ENCODE data around the gene GIPC1. TPM values are rescaled to one million over a fixed set of nuclear protein-coding genes. Genes with fewer than 3 reads are reported as not detected.
A peak's percentile ranks its signal among the peaks of the same experiment; 100 is the strongest.

The GIPC1 gene
- 10 to 100 TPM; 33.7 to 64.5 (median 41.8) TPM for total RNA-seq
- 10 to 100 TPM; 14.7 to 40.9 TPM for polyA plus RNA-seq
- long read RNA-seq, donor 1, partial matches to known transcripts: 9 of 15 reads
- long read RNA-seq, donor 1, other reads (novel, unspliced or antisense): 2 of 15 reads
- long read RNA-seq, donor 2, transcript GIPC1-205 (8 exons, 1,386 nt): minor isoform, 5 of 22 reads
- long read RNA-seq, donor 2, transcript GIPC1-203 (9 exons, 1,926 nt): major isoform, 13 of 22 reads
- long read RNA-seq, donor 2, partial matches to known transcripts: 0 of 22 reads
- long read RNA-seq, donor 2, other reads (novel, unspliced or antisense): 0 of 22 reads
- long read RNA-seq, donor 3, transcript GIPC1-213 (7 exons, 1,068 nt): minor isoform, 12 of 174 reads
- long read RNA-seq, donor 3, transcript GIPC1-203 (9 exons, 1,926 nt): minor isoform, 60 of 174 reads
- long read RNA-seq, donor 3, transcript GIPC1-205 (8 exons, 1,386 nt): major isoform, 72 of 174 reads
- long read RNA-seq, donor 3, partial matches to known transcripts: 8 of 174 reads
- long read RNA-seq, donor 3, other reads (novel, unspliced or antisense): 17 of 174 reads

GRCh38 chr19:14496029-14496833, at the start of gene GIPC1:
TSS of gene GIPC1 (minus strand) at chr19:14496127. CDS start at chr19:14482976, 13,151 bp downstream.
- H3K4me1 ChIP-seq (ENCODE audit: insufficient read depth): no peaks in the 10 kb centered on the region
- TF ChIP-seq POLR2A (IDR thresholded peaks at IDR 0.05) (peak; percentile 4), CTCF (IDR thresholded peaks at IDR 0.05) (no peak), EP300 (IDR thresholded peaks at IDR 0.05) (no peak)
- H3K27me3 ChIP-seq: no peaks in the 10 kb centered on the region
- peak within 1 kb of the TSS; percentile 51 to 61 for H3K27ac ChIP-seq
- intact Hi-C loops (cut with DNase I): no loop called here
- WGBS, 3 donors: 0 to 2% (median 1%) methylated on average over 46 to 71 of the region's 71 CpGs
- H3K36me3 ChIP-seq: no peaks in the 10 kb centered on the region
- H3K9me3 ChIP-seq: no peaks in the 10 kb centered on the region
- peak within 1 kb of the TSS; percentile 74 for H3K4me3 ChIP-seq
- peak; percentile 97 to 98 (median 98) for DNase-seq

- no peak for DNase-seq
- H3K4me1 ChIP-seq (ENCODE audit: insufficient read depth): no peaks in the 10 kb centered on the region
- no peaks in the 10 kb centered on the region for H3K9me3 ChIP-seq
- H3K27me3 ChIP-seq: no peaks in the 10 kb centered on the region
- H3K4me3 ChIP-seq: no peak overlapping the region
- TF ChIP-seq CTCF (IDR thresholded peaks at IDR 0.05): no peak
- no peak overlapping the region for H3K27ac ChIP-seq
- intact Hi-C loops (cut with DNase I): no loop called here
- WGBS, 3 donors: 81 to 86% (median 86%) methylated on average over 9 of the region's 9 CpGs
- no peaks in the 10 kb centered on the region for H3K36me3 ChIP-seq
These were observed 49.8 kb upstream of the GIPC1 start for GRCh38 chr19:14545716-14546082.

GRCh38 chr19:14544977-14545715, 49.2 kb upstream of the GIPC1 start:
- H3K27ac ChIP-seq: no peak overlapping the region
- H3K36me3 ChIP-seq: no peaks in the 10 kb centered on the region
- no peak for DNase-seq
- intact Hi-C loops (cut with DNase I): no loop called here
- WGBS, 3 donors: 86 to 88% (median 87%) methylated on average over 21 of the region's 21 CpGs
- no peaks in the 10 kb centered on the region for H3K9me3 ChIP-seq
- H3K27me3 ChIP-seq: no peaks in the 10 kb centered on the region
- no peaks in the 10 kb centered on the region for H3K4me1 ChIP-seq (ENCODE audit: insufficient read depth)
- TF ChIP-seq EP300 (IDR thresholded peaks at IDR 0.05) (no peak), CTCF (IDR thresholded peaks at IDR 0.05) (no peak), POLR2A (IDR thresholded peaks at IDR 0.05) (no peak)
- no peak overlapping the region for H3K4me3 ChIP-seq

GRCh38 chr19:14544047-14544446, 48.1 kb upstream of the GIPC1 start:
- no peak overlapping the region for H3K4me3 ChIP-seq
- H3K27me3 ChIP-seq: no peaks in the 10 kb centered on the region
- no peaks in the 10 kb centered on the region for H3K9me3 ChIP-seq
- no peak for TF ChIP-seq CTCF (IDR thresholded peaks at IDR 0.05)
- TF ChIP-seq EP300 (IDR thresholded peaks at IDR 0.05): no peak
- no peak for TF ChIP-seq POLR2A (IDR thresholded peaks at IDR 0.05)
- no peaks in the 10 kb centered on the region for H3K36me3 ChIP-seq
- DNase-seq: no peak
- intact Hi-C loops (cut with DNase I): no loop called here
- H3K27ac ChIP-seq: no peak overlapping the region
- WGBS, 3 donors: 86 to 96% (median 90%) methylated on average over 5 of the region's 5 CpGs
- H3K4me1 ChIP-seq (ENCODE audit: insufficient read depth): no peaks in the 10 kb centered on the region

Measured in ovary (tissue), 10 donors.